CD8-positive, alpha-beta memory T cell (primary cell): ENCODE results near the gene WFDC2. TPM values are rescaled to one million over a fixed set of nuclear protein-coding genes. Genes with fewer than 3 reads are reported as not detected.

Source experiments
- CTCF ChIA-PET: fragments of 350-600 bp; sonication (Branson Sonifier 250); formaldehyde crosslinking; loops from one replicate; lab custom pipeline; 2021; ENCODE audit warnings: antibody characterized with exemption; lab: Charles Lee
- POLR2A ChIA-PET: fragments of 350-600 bp; sonication (Branson Sonifier 250); formaldehyde crosslinking; loops from one replicate; lab custom pipeline; 2021; ENCODE audit warnings: antibody characterized with exemption; lab: Charles Lee
- DNase-seq, 5 donors: peaks; one replicate each; pipeline versions ENCODE4 v3.0.0 to v3.0.0-alpha.2; 2020 to 2022; ENCODE audit warnings: mixed read lengths in 1 of 5
- H3K27ac ChIP-seq: one replicate; pipeline ENCODE4 v1.7.0; 2013; ENCODE audit warnings: low read depth, mild to moderate bottlenecking, low read length, moderate library complexity
- H3K27me3 ChIP-seq: 2 replicates; pipeline ENCODE4 v1.7.0; 2013; ENCODE audit warnings: low read length, mild to moderate bottlenecking; ENCODE audit not compliant: insufficient read depth, poor library complexity, severe bottlenecking
- H3K36me3 ChIP-seq: 2 replicates; pipeline ENCODE4 v1.7.0; 2013; ENCODE audit warnings: mild to moderate bottlenecking, low read length, moderate library complexity; ENCODE audit not compliant: insufficient read depth
- H3K4me1 ChIP-seq: 2 replicates; pipeline ENCODE4 v1.7.0; 2013; ENCODE audit warnings: mild to moderate bottlenecking, low read length, moderate library complexity; ENCODE audit not compliant: insufficient read depth
- H3K4me3 ChIP-seq: 2 replicates; pipeline ENCODE4 v1.7.0; 2013; ENCODE audit warnings: mild to moderate bottlenecking, low read length
- H3K9me3 ChIP-seq: 2 replicates; pipeline ENCODE4 v1.7.0; 2013; ENCODE audit warnings: mild to moderate bottlenecking, low read length
- H3K27ac Mint-ChIP-seq, 8 donors: one replicate each; pipeline ENCODE4 v1.8.0; 2020 to 2021; ENCODE audit warnings: mixed read lengths in 8 of 8, mild to moderate bottlenecking in 6 of 8, inconsistent platforms in 3 of 8, moderate library complexity in 3 of 8
- H3K27me3 Mint-ChIP-seq, 2 donors: one replicate each; pipeline ENCODE4 v1.8.0; 2020 to 2021; ENCODE audit warnings: mixed read lengths in 2 of 2, mild to moderate bottlenecking in 1 of 2, moderate library complexity in 1 of 2
- H3K36me3 Mint-ChIP-seq, 3 donors: one replicate each; pipeline ENCODE4 v1.8.0; 2020 to 2021; ENCODE audit warnings: mixed read lengths in 3 of 3, inconsistent platforms in 1 of 3, mild to moderate bottlenecking in 1 of 3
- H3K4me1 Mint-ChIP-seq, 3 donors: one replicate each; pipeline ENCODE4 v1.8.0; 2020 to 2021; ENCODE audit warnings: mixed read lengths in 3 of 3, inconsistent platforms in 1 of 3, mild to moderate bottlenecking in 1 of 3
- H3K4me3 Mint-ChIP-seq, 7 donors: one replicate each; pipeline ENCODE4 v1.8.0; 2020 to 2021; ENCODE audit warnings: mixed read lengths in 7 of 7, mild to moderate bottlenecking in 6 of 7, moderate library complexity in 4 of 7, inconsistent platforms in 2 of 7
- H3K9me3 Mint-ChIP-seq, 5 donors: one replicate each; pipeline ENCODE4 v1.8.0; 2020 to 2022; ENCODE audit warnings: mixed read lengths in 5 of 5, mild to moderate bottlenecking in 3 of 5, moderate library complexity in 2 of 5, inconsistent platforms in 1 of 5
- polyA plus RNA-seq: library from polyadenylated mRNA; unstranded; fragments of 300-500 nt; fragmentation: Illumina TruSeq; gene quantifications from one replicate; pipeline ENCODE4 v1.2.3, GENCODE V29; 2021
- total RNA-seq, 2 experiments: library from RNA; stranded (reverse); gene quantifications; one replicate each; pipeline ENCODE4 v1.2.3, GENCODE V29; 2021

Gene WFDC2
- total and polyA plus RNA-seq, 3 experiments from 2014 or later, result 0.55 TPM; not detected in 2

DNA sequence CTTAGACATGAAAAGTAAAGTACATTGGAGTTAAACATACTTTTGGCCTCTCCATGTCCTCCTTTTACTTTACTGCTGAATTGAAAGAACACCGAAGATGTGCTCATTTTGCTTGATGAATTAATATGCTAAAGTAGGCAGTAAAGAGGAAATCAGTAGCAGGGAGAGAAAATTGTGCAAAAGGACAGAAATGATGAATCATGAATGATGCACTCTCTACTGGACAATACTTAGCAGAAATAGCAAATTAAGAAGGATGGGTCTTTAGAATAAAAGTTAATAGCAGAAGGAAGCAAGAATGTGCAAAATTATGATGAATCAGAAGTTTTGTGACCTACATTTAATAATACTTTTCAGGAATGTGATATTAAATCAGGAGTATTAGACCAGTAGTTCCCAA is 54.3 kb downstream of the WFDC2 start:
- H3K27me3 Mint-ChIP-seq, result peaks cover 14 to 73% of the 10 kb centered on the region in 2 donors
- no peak overlapping the region for H3K27ac Mint-ChIP-seq
- peaks cover 0 to 2% (median 0%) of the 10 kb centered on the region in 5 donors for H3K9me3 Mint-ChIP-seq
- ChIA-PET CTCF (no interaction called here), POLR2A (no interaction called here)
- Histone ChIP-seq H3K27me3 (no peaks in the 10 kb centered on the region), H3K36me3 (no peaks in the 10 kb centered on the region), H3K4me1 (no peaks in the 10 kb centered on the region), H3K9me3 (no peaks in the 10 kb centered on the region), H3K27ac (no peak overlapping the region), H3K4me3 (no peak overlapping the region)
- H3K4me1 Mint-ChIP-seq, result no peaks in the 10 kb centered on the region
- H3K4me3 Mint-ChIP-seq, result no peak overlapping the region
- no peaks in the 10 kb centered on the region for H3K36me3 Mint-ChIP-seq
- DNase-seq, result no peak

DNA sequence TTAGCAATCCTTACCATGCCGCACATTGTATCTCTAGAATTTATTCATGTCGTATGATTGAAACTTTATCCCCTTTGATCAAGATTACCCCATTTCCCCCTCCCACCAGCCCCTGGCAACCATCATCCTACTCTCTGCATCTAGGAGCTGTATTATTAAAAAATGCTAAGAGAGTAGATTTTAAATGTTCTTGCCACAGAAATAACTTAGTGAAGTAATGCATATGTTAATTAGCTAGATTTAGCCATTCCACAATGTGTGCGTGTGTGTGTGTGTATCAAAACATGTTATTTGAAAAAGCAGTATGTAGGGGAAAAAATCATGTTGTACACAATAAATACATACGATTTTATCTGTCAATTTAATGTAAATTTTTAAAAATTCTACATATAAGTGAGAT is 57.7 kb downstream of the WFDC2 start:
- no peaks in the 10 kb centered on the region for H3K4me1 ChIP-seq
- POLR2A ChIA-PET, result no interaction called here
- Mint-ChIP-seq H3K4me3 (no peak overlapping the region), H3K27me3 (peaks cover 14 to 70% of the 10 kb centered on the region in 2 donors), H3K36me3 (no peaks in the 10 kb centered on the region), H3K4me1 (no peaks in the 10 kb centered on the region), H3K9me3 (no peaks in the 10 kb centered on the region), H3K27ac (no peak overlapping the region)
- H3K27me3 ChIP-seq, result no peaks in the 10 kb centered on the region
- no peaks in the 10 kb centered on the region for H3K36me3 ChIP-seq
- CTCF ChIA-PET, result no interaction called here
- DNase-seq, result no peak
- H3K9me3 ChIP-seq, result no peaks in the 10 kb centered on the region
- H3K27ac ChIP-seq, result no peak overlapping the region
- H3K4me3 ChIP-seq, result no peak overlapping the region

Other genes starting within 250 kb of the WFDC2 start
- not detected for gene SEMG2, start 248.4 kb upstream of the WFDC2 start, total RNA-seq
- gene SEMG2, start 248.4 kb upstream of the WFDC2 start, polyA plus RNA-seq, result not detected
- gene SLPI, start 215.2 kb upstream of the WFDC2 start, total RNA-seq, result not detected
- not detected for gene SLPI, start 215.2 kb upstream of the WFDC2 start, polyA plus RNA-seq
- gene RBPJL, start 162.9 kb upstream of the WFDC2 start, total RNA-seq, result not detected
- not detected for gene RBPJL, start 162.9 kb upstream of the WFDC2 start, polyA plus RNA-seq
- gene MATN4, start 161.5 kb upstream of the WFDC2 start, total RNA-seq, result under 1 TPM in 1 of 2 experiments, not detected in 1; 0.22 TPM
- gene MATN4, start 161.5 kb upstream of the WFDC2 start, polyA plus RNA-seq, result not detected
- gene SDC4, start 121.3 kb upstream of the WFDC2 start, total RNA-seq, result 10 to 100 TPM; 91.3 to 98.1 TPM
- 1.5 TPM for gene SDC4, start 121.3 kb upstream of the WFDC2 start, polyA plus RNA-seq
- gene SYS1, start 106.6 kb upstream of the WFDC2 start, total RNA-seq, result 10 to 100 TPM; 48.3 to 54.0 TPM
- gene SYS1, start 106.6 kb upstream of the WFDC2 start, polyA plus RNA-seq, result 40.1 TPM
- gene TP53TG5, start 91.4 kb upstream of the WFDC2 start, total RNA-seq, result not detected
- not detected for gene TP53TG5, start 91.4 kb upstream of the WFDC2 start, polyA plus RNA-seq
- 10 to 100 TPM; 11.3 to 12.6 TPM for gene DBNDD2, start 61.5 kb upstream of the WFDC2 start, total RNA-seq
- 15.2 TPM for gene DBNDD2, start 61.5 kb upstream of the WFDC2 start, polyA plus RNA-seq
- 10 to 100 TPM; 76.3 to 76.4 TPM for gene PIGT, start 53.6 kb upstream of the WFDC2 start, total RNA-seq
- 96.4 TPM for gene PIGT, start 53.6 kb upstream of the WFDC2 start, polyA plus RNA-seq
- gene SPINT3, start 45.9 kb downstream of the WFDC2 start, total RNA-seq, result not detected
- not detected for gene SPINT3, start 45.9 kb downstream of the WFDC2 start, polyA plus RNA-seq
- not detected for gene WFDC6, start 69.7 kb downstream of the WFDC2 start, total RNA-seq
- not detected for gene WFDC6, start 69.7 kb downstream of the WFDC2 start, polyA plus RNA-seq
- gene EPPIN, start 77.6 kb downstream of the WFDC2 start, total RNA-seq, result not detected
- gene EPPIN, start 77.6 kb downstream of the WFDC2 start, polyA plus RNA-seq, result not detected
- not detected for gene WFDC8, start 109.5 kb downstream of the WFDC2 start, total RNA-seq
- gene WFDC8, start 109.5 kb downstream of the WFDC2 start, polyA plus RNA-seq, result not detected
- gene WFDC10A, start 160.0 kb downstream of the WFDC2 start, total RNA-seq, result not detected
- gene WFDC10A, start 160.0 kb downstream of the WFDC2 start, polyA plus RNA-seq, result not detected
- not detected for gene WFDC9, start 161.5 kb downstream of the WFDC2 start, total RNA-seq
- gene WFDC9, start 161.5 kb downstream of the WFDC2 start, polyA plus RNA-seq, result not detected
- not detected for gene WFDC11, start 200.5 kb downstream of the WFDC2 start, total RNA-seq
- not detected for gene WFDC11, start 200.5 kb downstream of the WFDC2 start, polyA plus RNA-seq
- not detected for gene WFDC13, start 232.3 kb downstream of the WFDC2 start, total RNA-seq
- gene WFDC13, start 232.3 kb downstream of the WFDC2 start, polyA plus RNA-seq, result not detected
- not detected for gene WFDC10B, start 235.3 kb downstream of the WFDC2 start, total RNA-seq
- gene WFDC10B, start 235.3 kb downstream of the WFDC2 start, polyA plus RNA-seq, result not detected